H9 (cell line): ENCODE data around the gene C16orf92. TPM values are rescaled to one million over a fixed set of nuclear protein-coding genes. Genes with fewer than 3 reads are reported as not detected.

Source experiments
- DNase-seq: peaks from one replicate; pipeline ENCODE4 v3.0.0-alpha.2; 2017
- H2AFZ ChIP-seq: one replicate; pipeline ENCODE4 v1.6.1; 2013; ENCODE audit warnings: mild to moderate bottlenecking, low read length, control low read depth, moderate library complexity
- H2AK5ac ChIP-seq: 2 replicates; pipeline ENCODE4 v1.6.1; 2013; ENCODE audit warnings: low read length, control low read depth, mixed read lengths; ENCODE audit not compliant: insufficient read length
- H2BK120ac ChIP-seq: one replicate; pipeline ENCODE4 v1.6.1; 2013; ENCODE audit warnings: low read depth, mild to moderate bottlenecking, low read length, control low read depth, inconsistent platforms; ENCODE audit not compliant: poor library complexity, severe bottlenecking
- H2BK12ac ChIP-seq: 2 replicates; pipeline ENCODE4 v1.6.1; 2013; ENCODE audit warnings: low read length, control low read depth, mixed read lengths, low read depth; ENCODE audit not compliant: insufficient read length
- H2BK15ac ChIP-seq: 2 replicates; pipeline ENCODE4 v1.6.1; 2013; ENCODE audit warnings: low read depth, low read length, control low read depth
- H2BK20ac ChIP-seq: one replicate; pipeline ENCODE4 v1.6.1; 2013; ENCODE audit warnings: low read depth, mild to moderate bottlenecking, low read length, control low read depth, inconsistent platforms; ENCODE audit not compliant: poor library complexity, severe bottlenecking
- H2BK5ac ChIP-seq: 2 replicates; pipeline ENCODE4 v1.6.1; 2013; ENCODE audit warnings: low read length, control low read depth, mixed read lengths; ENCODE audit not compliant: insufficient read length
- H3K14ac ChIP-seq: 2 replicates; pipeline ENCODE4 v1.6.1; 2013; ENCODE audit warnings: low read length, control low read depth; ENCODE audit not compliant: insufficient read depth
- H3K18ac ChIP-seq: 2 replicates; pipeline ENCODE4 v1.6.1; 2013; ENCODE audit warnings: low read depth, mild to moderate bottlenecking, mixed read lengths, low read length, control low read depth; ENCODE audit not compliant: insufficient read length
- H3K23ac ChIP-seq: 2 replicates; pipeline ENCODE4 v1.6.1; 2013; ENCODE audit warnings: low read length, control low read depth, mixed read lengths, low read depth; ENCODE audit not compliant: insufficient read length
- H3K23me2 ChIP-seq: 2 replicates; pipeline ENCODE4 v1.6.1; 2013; ENCODE audit warnings: low read depth, mild to moderate bottlenecking, mixed read lengths, low read length, control low read depth; ENCODE audit not compliant: insufficient read length, poor library complexity, severe bottlenecking
- H3K27ac ChIP-seq: 2 replicates; pipeline ENCODE4 v1.5.1; 2013; ENCODE audit warnings: low read length, control low read depth, mixed read lengths, low read depth; ENCODE audit not compliant: insufficient read length
- H3K27me3 ChIP-seq: 2 replicates; pipeline ENCODE4 v1.6.1; 2013; ENCODE audit warnings: low read length, control low read depth, inconsistent platforms; ENCODE audit not compliant: insufficient read depth
- H3K4ac ChIP-seq: 2 replicates; pipeline ENCODE4 v1.6.1; 2013; ENCODE audit warnings: low read depth, mild to moderate bottlenecking, control low read depth, inconsistent platforms, low read length, moderate library complexity
- H3K4me1 ChIP-seq: 2 replicates; pipeline ENCODE4 v1.6.1; 2013; ENCODE audit warnings: low read length, control low read depth, inconsistent platforms; ENCODE audit not compliant: insufficient read depth
- H3K4me2 ChIP-seq: 2 replicates; pipeline ENCODE4 v1.6.1; 2013; ENCODE audit warnings: low read length, control low read depth, mixed read lengths; ENCODE audit not compliant: insufficient read length, insufficient read depth
- H3K56ac ChIP-seq: 2 replicates; pipeline ENCODE4 v1.6.1; 2013; ENCODE audit warnings: low read depth, mild to moderate bottlenecking, mixed read lengths, low read length, control low read depth; ENCODE audit not compliant: insufficient read length
- H3K79me1 ChIP-seq: 2 replicates; pipeline ENCODE4 v1.6.1; 2013; ENCODE audit warnings: low read depth, mild to moderate bottlenecking, moderate library complexity, low read length, control low read depth, inconsistent platforms; ENCODE audit not compliant: insufficient read depth, poor library complexity, severe bottlenecking
- H3K79me2 ChIP-seq: 2 replicates; pipeline ENCODE4 v1.6.1; 2013; ENCODE audit warnings: low read length, control low read depth, inconsistent platforms; ENCODE audit not compliant: insufficient read depth
- H3K9ac ChIP-seq: 2 replicates; pipeline ENCODE4 v1.6.1; 2013; ENCODE audit warnings: low read length, control low read depth, mixed read lengths; ENCODE audit not compliant: insufficient read length; ENCODE audit errors: extremely low read depth
- H3K9me3 ChIP-seq: one replicate; pipeline ENCODE4 v1.6.1; 2013; ENCODE audit warnings: low read depth, low read length, inconsistent platforms; ENCODE audit not compliant: control insufficient read depth
- H3T11ph ChIP-seq: one replicate; pipeline ENCODE4 v1.6.1; 2013; ENCODE audit warnings: mild to moderate bottlenecking, low read length, control low read depth, inconsistent platforms
- H4K20me1 ChIP-seq: one replicate; pipeline ENCODE4 v1.6.1; 2013; ENCODE audit not compliant: control insufficient read depth, insufficient read length, insufficient read depth
- H4K5ac ChIP-seq: 2 replicates; pipeline ENCODE4 v1.6.1; 2013; ENCODE audit warnings: low read depth, mild to moderate bottlenecking, mixed read lengths, low read length, control low read depth; ENCODE audit not compliant: insufficient read length
- H4K8ac ChIP-seq: replicated peaks from 2 replicates; pipeline ENCODE4 v1.6.1; 2013; ENCODE audit warnings: low read length, control low read depth, mixed read lengths, low read depth; ENCODE audit not compliant: insufficient read length
- H4K91ac ChIP-seq: 2 replicates; pipeline ENCODE4 v1.6.1; 2013; ENCODE audit warnings: low read depth, mild to moderate bottlenecking, moderate library complexity, mixed read lengths, low read length, control low read depth; ENCODE audit not compliant: insufficient read length
- H3K27ac Mint-ChIP-seq, 3 experiments: 2 replicates in 2 of 3; 3 replicates in 1 of 3; pipeline ENCODE4 v1.8.0; 2020 to 2021; ENCODE audit warnings: mixed read lengths in 3 of 3, mild to moderate bottlenecking in 1 of 3, moderate library complexity in 1 of 3
- H3K27me3 Mint-ChIP-seq: 2 replicates; pipeline ENCODE4 v1.8.0; 2021; ENCODE audit warnings: low read depth, mild to moderate bottlenecking, moderate library complexity, mixed read lengths
- H3K36me3 Mint-ChIP-seq, 3 experiments: 2 replicates in 2 of 3; 3 replicates in 1 of 3; pipeline ENCODE4 v1.8.0; 2020 to 2021; ENCODE audit warnings: low read depth in 3 of 3, mixed read lengths in 3 of 3; ENCODE audit not compliant: insufficient read depth in 1 of 3
- H3K4me1 Mint-ChIP-seq, 2 experiments: 2 replicates each; pipeline ENCODE4 v1.8.0; 2020; ENCODE audit warnings: mixed read lengths in 2 of 2
- H3K4me3 Mint-ChIP-seq, 2 experiments: 2 replicates in 1 of 2; 3 replicates in 1 of 2; pipeline ENCODE4 v1.8.0; 2020 to 2021; ENCODE audit warnings: mild to moderate bottlenecking in 2 of 2, mixed read lengths in 2 of 2, moderate library complexity in 1 of 2
- H3K9me3 Mint-ChIP-seq, 2 experiments: 2 replicates in 1 of 2; 3 replicates in 1 of 2; pipeline ENCODE4 v1.8.0; 2020; ENCODE audit warnings: mild to moderate bottlenecking in 2 of 2, mixed read lengths in 2 of 2, moderate library complexity in 1 of 2
- CTCF ChIP-seq: fragments of 200-600 bp; sonication (generic); conservative IDR thresholded peaks from 3 replicates; pipeline ENCODE4 v1.8.0; 2021; ENCODE audit warnings: antibody characterized with exemption, mild to moderate bottlenecking
- WGBS: extraction: QIAGEN DNeasy Blood & Tissue Kit; methylation state at CpG from one replicate; pipeline ENCODE4 v1.1.7; 2013; ENCODE audit warnings: missing lambda C conversion rate, low lambda C conversion rate, mixed read lengths; ENCODE audit not compliant: insufficient read length; ENCODE audit errors: extremely low coverage; 5-methylcytosine and 5-hydroxymethylcytosine counted together
- total RNA-seq: library from RNA; stranded (reverse); gene quantifications from 2 replicates; pipeline ENCODE4 v1.2.1, GENCODE V29; 2021

The C16orf92 gene
- total RNA-seq, 1 experiment from 2014 or later = not detected

- no peak overlapping the region for H3K27ac ChIP-seq
- Mint-ChIP-seq H3K36me3 (peaks cover 6 to 16% (median 10%) of the 10 kb centered on the region in 3 experiments; a peak in 5 of 7 replicates), H3K9me3 (no peaks in the 10 kb centered on the region; a peak in 1 of 5 replicates), H3K27ac (peak overlapping the region in 1 of 3 experiments; percentile 43; a peak in 1 of 7 replicates), H3K4me1 (peaks cover 16 to 32% of the 10 kb centered on the region in 2 experiments), H3K4me3 (no peak overlapping the region), H3K27me3 (no peaks in the 10 kb centered on the region; the same call in 1 of the 2 replicates)
- no peak overlapping the region for H4K8ac ChIP-seq
- H2BK20ac ChIP-seq = no peak overlapping the region
- no peak overlapping the region for H3K18ac ChIP-seq
- H2BK12ac ChIP-seq = no peak overlapping the region
- H3K4me2 ChIP-seq = no peak overlapping the region
- no peak overlapping the region for H4K5ac ChIP-seq
- no peak overlapping the region for H3T11ph ChIP-seq
- H3K27me3 ChIP-seq = no peaks in the 10 kb centered on the region
- H3K14ac ChIP-seq = no peak overlapping the region
- no peaks in the 10 kb centered on the region for H3K79me1 ChIP-seq
- no peak overlapping the region for H4K91ac ChIP-seq
- H3K23me2 ChIP-seq = peaks cover 15% of the 10 kb centered on the region
- DNase-seq = no peak
- H2AK5ac ChIP-seq = no peak overlapping the region
- WGBS = no CpG with 5 or more reads among the region's 7 CpGs
- no peak overlapping the region for H3K4ac ChIP-seq
- H2AFZ ChIP-seq = no peak overlapping the region
- H3K9ac ChIP-seq = no peak overlapping the region
- H3K79me2 ChIP-seq = no peaks in the 10 kb centered on the region; the same call in 1 of the 2 replicates
- H3K23ac ChIP-seq = no peak overlapping the region
- no peak overlapping the region for H3K56ac ChIP-seq
- no peak overlapping the region for H2BK5ac ChIP-seq
- H3K4me1 ChIP-seq = peaks cover 3% of the 10 kb centered on the region; the same call in 1 of the 2 replicates
- no peak overlapping the region for H2BK15ac ChIP-seq
- TF ChIP-seq CTCF = no peak
- H2BK120ac ChIP-seq = no peak overlapping the region
- H4K20me1 ChIP-seq = no peaks in the 10 kb centered on the region
- H3K9me3 ChIP-seq = no peaks in the 10 kb centered on the region
Observed at GRCh38 chr16:30025574-30025973, 2.6 kb downstream of the C16orf92 start.
